ENCODE data around the gene CCDC63.

The CCDC63 gene

GRCh38 chr12:110829308-110829707 lies 17.5 kb upstream of the CCDC63 start:
- Histone ChIP-seq H3K27me3 (ENCODE audit: control insufficient read depth, insufficient read depth, low read length) (no peaks in the 10 kb centered on the region), H3K36me3 (ENCODE audit: control insufficient read depth, insufficient read depth, low read length) (no peaks in the 10 kb centered on the region), H3K4me3 (ENCODE audit: low read depth, low read length) (no peak overlapping the region), H3K4me2 (ENCODE audit: low read length) (no peak overlapping the region), H2AFZ (no peak overlapping the region), H3K9me3 (ENCODE audit: control insufficient read depth, low read length) (no peaks in the 10 kb centered on the region), H3K27ac (no peak overlapping the region), H3K4me1 (no peaks in the 10 kb centered on the region), H3K79me2 (no peaks in the 10 kb centered on the region), H3K9ac (no peak overlapping the region)
- TF ChIP-seq CTCF (IDR thresholded peaks at IDR 0.05) = no peak

GRCh38 chr12:110836291-110836690 lies 10.5 kb upstream of the CCDC63 start:
- Histone ChIP-seq H3K9ac (no peak overlapping the region), H3K4me2 (ENCODE audit: low read length) (no peak overlapping the region), H3K4me1 (no peaks in the 10 kb centered on the region), H2AFZ (no peak overlapping the region), H3K4me3 (ENCODE audit: low read depth, low read length) (no peak overlapping the region), H3K27ac (no peak overlapping the region), H3K9me3 (ENCODE audit: control insufficient read depth, low read length) (no peaks in the 10 kb centered on the region), H3K27me3 (ENCODE audit: control insufficient read depth, insufficient read depth, low read length) (no peaks in the 10 kb centered on the region), H3K79me2 (no peaks in the 10 kb centered on the region), H3K36me3 (ENCODE audit: control insufficient read depth, insufficient read depth, low read length) (no peaks in the 10 kb centered on the region)
- TF ChIP-seq CTCF (IDR thresholded peaks at IDR 0.05) = no peak

DNA sequence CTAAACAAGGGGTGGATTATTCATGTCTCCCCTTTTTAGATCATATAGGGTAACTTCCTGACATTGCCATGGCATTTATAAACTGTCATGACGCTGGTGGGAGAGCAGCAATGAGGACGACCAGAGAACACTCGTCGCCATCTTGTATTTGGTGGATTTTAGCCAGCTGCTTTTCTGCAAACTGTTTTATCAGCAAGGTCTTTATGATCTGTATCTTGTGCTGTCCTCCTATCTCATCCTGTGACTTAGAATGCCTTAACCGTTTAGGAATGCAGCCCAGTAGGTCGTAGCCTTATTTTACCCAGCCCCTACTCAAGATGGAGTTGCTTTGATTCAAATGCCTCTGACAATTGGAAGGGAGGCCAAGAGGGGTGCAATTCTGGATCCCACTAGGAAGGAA lies 5.8 kb upstream of the CCDC63 start:
- H3K27me3 ChIP-seq (ENCODE audit: control insufficient read depth, insufficient read depth, low read length) = no peaks in the 10 kb centered on the region

GRCh38 chr12:110844131-110844530 lies 2.7 kb upstream of the CCDC63 start:
- no peak for TF ChIP-seq CTCF (IDR thresholded peaks at IDR 0.05)
- Histone ChIP-seq H3K27me3 (ENCODE audit: control insufficient read depth, insufficient read depth, low read length) (no peaks in the 10 kb centered on the region), H3K9ac (no peak overlapping the region), H3K36me3 (ENCODE audit: control insufficient read depth, insufficient read depth, low read length) (no peaks in the 10 kb centered on the region), H3K4me2 (ENCODE audit: low read length) (no peak overlapping the region), H3K27ac (no peak overlapping the region), H2AFZ (no peak overlapping the region), H3K4me1 (no peaks in the 10 kb centered on the region), H3K79me2 (no peaks in the 10 kb centered on the region), H3K4me3 (ENCODE audit: low read depth, low read length) (no peak overlapping the region), H3K9me3 (ENCODE audit: control insufficient read depth, low read length) (no peaks in the 10 kb centered on the region)

More for the DNA sequence above, 5.8 kb upstream of the CCDC63 start:
- Histone ChIP-seq H3K36me3 (ENCODE audit: control insufficient read depth, insufficient read depth, low read length) (no peaks in the 10 kb centered on the region), H2AFZ (peak overlapping the region; percentile 65), H3K79me2 (no peaks in the 10 kb centered on the region), H3K4me2 (ENCODE audit: low read length) (no peak overlapping the region), H3K9me3 (ENCODE audit: control insufficient read depth, low read length) (no peaks in the 10 kb centered on the region), H3K4me1 (no peaks in the 10 kb centered on the region), H3K4me3 (ENCODE audit: low read depth, low read length) (no peak overlapping the region), H3K27ac (no peak overlapping the region), H3K9ac (no peak overlapping the region)
- no peak for TF ChIP-seq CTCF (IDR thresholded peaks at IDR 0.05)

DNA sequence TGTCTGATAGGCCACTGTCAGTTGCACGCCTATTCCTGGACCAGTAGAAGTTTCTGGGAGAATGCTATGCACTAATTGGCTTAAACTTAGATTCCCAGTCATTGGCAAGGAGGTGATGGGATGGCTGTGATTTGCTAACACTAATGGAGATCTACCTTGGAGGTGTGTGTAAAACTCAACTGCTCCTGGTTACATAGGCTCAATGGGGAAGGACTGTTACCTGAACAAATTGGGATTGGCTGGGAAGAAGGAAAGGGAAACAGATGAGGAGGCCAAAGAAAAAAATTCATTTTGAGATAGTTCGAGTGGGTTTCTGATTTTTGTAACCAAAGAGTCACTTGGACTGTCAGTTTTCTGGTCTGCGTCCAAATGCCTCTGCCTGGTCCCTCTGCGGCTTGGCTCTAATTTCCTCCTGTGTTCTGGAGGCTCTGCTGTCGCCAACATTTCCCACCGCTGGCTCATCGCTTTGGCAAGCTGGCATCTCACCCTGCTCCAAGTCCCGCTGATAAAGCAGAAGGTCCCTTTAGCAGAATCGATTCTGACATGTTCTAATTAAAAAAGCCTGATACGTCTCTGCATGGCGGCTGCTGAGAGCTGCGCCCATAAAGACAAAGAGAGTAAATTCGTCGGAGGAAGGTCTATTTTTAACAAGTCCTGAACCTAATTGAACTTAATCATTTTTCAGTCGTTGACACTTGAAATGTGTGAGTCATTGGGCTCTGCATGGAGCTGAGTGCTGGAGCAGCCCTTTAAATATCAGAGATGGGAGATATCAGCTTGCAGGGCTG lies 2.0 kb upstream of the CCDC63 start:
- Histone ChIP-seq H3K4me3 (ENCODE audit: low read depth, low read length) (no peak overlapping the region), H3K4me1 (no peaks in the 10 kb centered on the region), H3K9me3 (ENCODE audit: control insufficient read depth, low read length) (no peaks in the 10 kb centered on the region), H3K79me2 (no peaks in the 10 kb centered on the region), H2AFZ (no peak overlapping the region), H3K27me3 (ENCODE audit: control insufficient read depth, insufficient read depth, low read length) (no peaks in the 10 kb centered on the region), H3K36me3 (ENCODE audit: control insufficient read depth, insufficient read depth, low read length) (no peaks in the 10 kb centered on the region), H3K9ac (no peak overlapping the region), H3K27ac (no peak overlapping the region), H3K4me2 (ENCODE audit: low read length) (no peak overlapping the region)
- no peak for TF ChIP-seq CTCF (IDR thresholded peaks at IDR 0.05)

Measured in parathyroid adenoma (tissue), 2 donors.